HepG2 (cell line): ENCODE data around the gene DUS1L. TPM values are rescaled to one million over a fixed set of nuclear protein-coding genes. Genes with fewer than 3 reads are reported as not detected.

Experiments
- EP300 ChIP-seq, 3 experiments: sonication (generic) in 1 of 3; formaldehyde crosslinking in 1 of 3; IDR thresholded peaks; 2 replicates each; pipeline versions ENCODE4 v1.5.1 to v1.6.1; 2011 to 2020; ENCODE audit warnings: low read depth in 2 of 3, low read length in 2 of 3, borderline replicate concordance in 1 of 3, improper control_type of control experiment in 1 of 3, mild to moderate bottlenecking in 1 of 3, missing genetic modification reagents in 1 of 3, moderate library complexity in 1 of 3
- MAFF ChIP-seq: IDR thresholded peaks from 2 replicates; pipeline ENCODE4 v1.6.1; 2011; ENCODE audit warnings: low read depth, low read length, improper control_type of control experiment
- MED13 ChIP-seq: sonication (generic); formaldehyde crosslinking; IDR thresholded peaks from 2 replicates; pipeline ENCODE4 v1.5.0; 2020; ENCODE audit warnings: missing genetic modification reagents
- NKX3-1 ChIP-seq: sonication (generic); formaldehyde crosslinking; IDR thresholded peaks from 2 replicates; pipeline ENCODE4 v1.5.0; 2020; ENCODE audit warnings: missing genetic modification reagents
- RARG ChIP-seq: sonication (generic); formaldehyde crosslinking; IDR thresholded peaks from 2 replicates; pipeline ENCODE4 v1.4.0; 2020; ENCODE audit warnings: low read depth, mild to moderate bottlenecking, missing genetic modification reagents
- SMARCE1 ChIP-seq: fragments of 450-650 bp; IDR thresholded peaks from 2 replicates; pipeline ENCODE4 v1.6.1; 2017; ENCODE audit warnings: borderline replicate concordance
- SOX6 ChIP-seq, 2 experiments: fragments of 450-650 bp in 1 of 2; sonication (generic) in 1 of 2; formaldehyde crosslinking in 1 of 2; IDR thresholded peaks; 2 replicates each; pipeline versions ENCODE4 v1.4.0 to v1.6.1; 2017 to 2020; ENCODE audit warnings: antibody characterized with exemption in 1 of 2, mild to moderate bottlenecking in 1 of 2, missing genetic modification reagents in 1 of 2
- SP2 ChIP-seq: sonication (generic); formaldehyde crosslinking; IDR thresholded peaks from 2 replicates; pipeline ENCODE4 v1.5.1; 2020; ENCODE audit warnings: mild to moderate bottlenecking, missing genetic modification reagents
- TMF1 ChIP-seq: sonication (generic); formaldehyde crosslinking; IDR thresholded peaks from 2 replicates; pipeline ENCODE4 v1.8.1; 2022; ENCODE audit warnings: low read depth, missing genetic modification reagents
- ZBTB3 ChIP-seq: sonication (generic); formaldehyde crosslinking; IDR thresholded peaks from 2 replicates; pipeline ENCODE4 v1.4.0; 2020; ENCODE audit warnings: low read depth, mild to moderate bottlenecking, moderate library complexity, missing genetic modification reagents, borderline replicate concordance
- ZBTB7B ChIP-seq: sonication (generic); formaldehyde crosslinking; IDR thresholded peaks from 2 replicates; pipeline ENCODE4 v1.4.0; 2020; ENCODE audit warnings: missing genetic modification reagents
- ZNF143 ChIP-seq: sonication (generic); formaldehyde crosslinking; IDR thresholded peaks from 2 replicates; pipeline ENCODE4 v1.4.0; 2020; ENCODE audit warnings: missing genetic modification reagents
- ZNF17 ChIP-seq: sonication (generic); formaldehyde crosslinking; IDR thresholded peaks from 2 replicates; pipeline ENCODE4 v1.5.0; 2020; ENCODE audit warnings: mild to moderate bottlenecking, missing genetic modification reagents
- ZNF180 ChIP-seq: sonication (generic); formaldehyde crosslinking; IDR thresholded peaks from 2 replicates; pipeline ENCODE4 v1.4.0; 2020; ENCODE audit warnings: low read depth, missing genetic modification reagents, borderline replicate concordance
- ZNF33B ChIP-seq: sonication (generic); formaldehyde crosslinking; IDR thresholded peaks from 2 replicates; pipeline ENCODE4 v1.5.1; 2020; ENCODE audit warnings: mild to moderate bottlenecking, missing genetic modification reagents
- ZNF446 ChIP-seq: sonication (generic); formaldehyde crosslinking; IDR thresholded peaks from 2 replicates; pipeline ENCODE4 v1.5.0; 2020; ENCODE audit warnings: mild to moderate bottlenecking, missing genetic modification reagents
- ZNF550 ChIP-seq: sonication (generic); formaldehyde crosslinking; IDR thresholded peaks from 2 replicates; pipeline ENCODE4 v1.4.0; 2020; ENCODE audit warnings: mild to moderate bottlenecking, missing genetic modification reagents, borderline replicate concordance
- ZNF747 ChIP-seq: sonication (generic); formaldehyde crosslinking; IDR thresholded peaks from 2 replicates; pipeline ENCODE4 v1.8.1; 2023; ENCODE audit warnings: missing genetic modification reagents, mild to moderate bottlenecking, borderline replicate concordance
- polyA plus RNA-seq, 8 experiments: library from polyadenylated mRNA; depleted of rRNA in 3 of 8; stranded (reverse) in 7 of 8; unstranded in 1 of 8; fragments of >200 nt; fragmentation: Illumina TruSeq in 4 of 8; extraction: Trizol in 4 of 8; gene quantifications; 2 replicates each; pipeline versions ENCODE4 v1.2.1 to v1.2.3, GENCODE V29; 2011 to 2016; ENCODE audit warnings: low read depth in 4 of 8, missing spikeins in 1 of 8, mixed read lengths in 1 of 8; ENCODE audit not compliant: insufficient read depth in 1 of 8
- total RNA-seq, 5 experiments: library from RNA; depleted of rRNA; stranded (reverse); fragments of >200 nt; fragmentation: Illumina TruSeq; extraction: Trizol; gene quantifications; 2 replicates each; pipeline ENCODE4 v1.2.3, GENCODE V29; 2016; ENCODE audit warnings: low read depth in 1 of 5
- TF ChIP-seq, protein P1 (sequence below), 2 experiments: sonication (generic) in 1 of 2; formaldehyde crosslinking in 1 of 2; IDR thresholded peaks; 2 replicates each; pipeline versions ENCODE4 v1.4.0 to v1.6.1; 2018 to 2020; ENCODE audit warnings: missing genetic modification reagents in 2 of 2, borderline replicate concordance in 1 of 2, low read depth in 1 of 2, mild to moderate bottlenecking in 1 of 2, missing biosample characterization in 1 of 2
- TF ChIP-seq, protein P2 (sequence below): sonication (generic); formaldehyde crosslinking; IDR thresholded peaks from 2 replicates; pipeline ENCODE4 v1.5.0; 2020; ENCODE audit warnings: mild to moderate bottlenecking, missing genetic modification reagents
- TF ChIP-seq, protein P3 (sequence below): sonication (generic); formaldehyde crosslinking; IDR thresholded peaks from 2 replicates; pipeline ENCODE4 v1.4.0; 2020; ENCODE audit warnings: mild to moderate bottlenecking, missing genetic modification reagents
- TF ChIP-seq, protein P4 (sequence below): sonication (generic); formaldehyde crosslinking; IDR thresholded peaks from 2 replicates; pipeline ENCODE4 v1.5.0; 2020; ENCODE audit warnings: missing genetic modification reagents, mild to moderate bottlenecking, borderline replicate concordance
- TF ChIP-seq, protein P5 (sequence below): sonication (generic); formaldehyde crosslinking; IDR thresholded peaks from 2 replicates; pipeline ENCODE4 v1.8.0; 2022; ENCODE audit warnings: low read depth, missing genetic modification reagents

DUS1L gene
- total and polyA plus RNA-seq, 2 of the 13 experiments (the other 11 are each of a cell fraction or from before 2014, with no cell fraction given) = 81.0 to 109 TPM

DNA sequence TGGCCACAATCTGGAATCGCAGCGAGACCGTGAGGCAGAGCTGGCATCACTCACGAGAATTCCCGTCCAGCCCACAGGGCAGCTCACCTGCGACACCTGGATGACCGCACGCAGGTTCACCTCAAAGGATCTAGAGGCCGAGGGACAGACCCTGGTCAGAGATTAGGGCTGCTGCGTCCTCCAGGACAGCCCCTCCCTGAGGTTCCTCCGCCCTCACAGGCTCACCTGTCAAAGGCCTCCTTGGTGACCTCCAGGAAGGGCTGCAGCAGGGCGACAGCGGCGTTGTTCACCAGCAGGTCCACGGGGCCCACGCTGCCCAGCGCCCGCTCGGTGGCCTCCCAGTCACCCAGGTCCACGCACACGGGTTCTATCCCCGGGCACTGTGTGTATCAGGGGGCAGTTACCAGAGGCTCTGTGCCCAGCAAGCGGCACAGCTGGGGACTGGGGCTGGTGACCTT lies 28.9 kb downstream of the DUS1L start (continued):
- TF ChIP-seq, protein P1, sequence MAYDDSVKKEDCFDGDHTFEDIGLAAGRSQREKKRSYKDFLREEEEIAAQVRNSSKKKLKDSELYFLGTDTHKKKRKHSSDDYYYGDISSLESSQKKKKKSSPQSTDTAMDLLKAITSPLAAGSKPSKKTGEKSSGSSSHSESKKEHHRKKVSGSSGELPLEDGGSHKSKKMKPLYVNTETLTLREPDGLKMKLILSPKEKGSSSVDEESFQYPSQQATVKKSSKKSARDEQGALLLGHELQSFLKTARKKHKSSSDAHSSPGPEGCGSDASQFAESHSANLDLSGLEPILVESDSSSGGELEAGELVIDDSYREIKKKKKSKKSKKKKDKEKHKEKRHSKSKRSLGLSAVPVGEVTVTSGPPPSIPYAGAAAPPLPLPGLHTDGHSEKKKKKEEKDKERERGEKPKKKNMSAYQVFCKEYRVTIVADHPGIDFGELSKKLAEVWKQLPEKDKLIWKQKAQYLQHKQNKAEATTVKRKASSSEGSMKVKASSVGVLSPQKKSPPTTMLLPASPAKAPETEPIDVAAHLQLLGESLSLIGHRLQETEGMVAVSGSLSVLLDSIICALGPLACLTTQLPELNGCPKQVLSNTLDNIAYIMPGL (CRISPR knock-in tag; IDR thresholded peaks at IDR 0.05; ENCODE audit: borderline replicate concordance in 1 of 2, low read depth in 1 of 2) = no peak
- TF ChIP-seq ZBTB7B (CRISPR knock-in tag) (0 out of 2 replicates have a peak, but pooled peaks have one; percentile 0), ZNF446 (CRISPR knock-in tag) (no peak), SOX6 (IDR thresholded peaks at IDR 0.05) (no peak), SOX6 (CRISPR knock-in tag; IDR thresholded peaks at IDR 0.05) (no peak), ZNF33B (CRISPR knock-in tag) (no peak), SP2 (CRISPR knock-in tag) (no peak), TMF1 (peak; percentile 23; the same call in 1 of the 2 replicates), ZNF747 (CRISPR knock-in tag) (no peak), ZNF17 (CRISPR knock-in tag) (no peak), MED13 (CRISPR knock-in tag) (no peak), RARG (CRISPR knock-in tag) (no peak), ZNF143 (peak; percentile 9), ZNF180 (CRISPR knock-in tag) (no peak), ZBTB3 (CRISPR knock-in tag) (no peak), ZNF550 (CRISPR knock-in tag) (no peak), NKX3-1 (no peak), EP300 (IDR thresholded peaks at IDR 0.05; ENCODE audit: low read depth in 2 of 2, low read length in 2 of 2) (no peak), EP300 (CRISPR knock-in tag; IDR thresholded peaks at IDR 0.05; ENCODE audit: borderline replicate concordance) (no peak), SMARCE1 (no peak), MAFF (no peak)
- TF ChIP-seq, protein P2, sequence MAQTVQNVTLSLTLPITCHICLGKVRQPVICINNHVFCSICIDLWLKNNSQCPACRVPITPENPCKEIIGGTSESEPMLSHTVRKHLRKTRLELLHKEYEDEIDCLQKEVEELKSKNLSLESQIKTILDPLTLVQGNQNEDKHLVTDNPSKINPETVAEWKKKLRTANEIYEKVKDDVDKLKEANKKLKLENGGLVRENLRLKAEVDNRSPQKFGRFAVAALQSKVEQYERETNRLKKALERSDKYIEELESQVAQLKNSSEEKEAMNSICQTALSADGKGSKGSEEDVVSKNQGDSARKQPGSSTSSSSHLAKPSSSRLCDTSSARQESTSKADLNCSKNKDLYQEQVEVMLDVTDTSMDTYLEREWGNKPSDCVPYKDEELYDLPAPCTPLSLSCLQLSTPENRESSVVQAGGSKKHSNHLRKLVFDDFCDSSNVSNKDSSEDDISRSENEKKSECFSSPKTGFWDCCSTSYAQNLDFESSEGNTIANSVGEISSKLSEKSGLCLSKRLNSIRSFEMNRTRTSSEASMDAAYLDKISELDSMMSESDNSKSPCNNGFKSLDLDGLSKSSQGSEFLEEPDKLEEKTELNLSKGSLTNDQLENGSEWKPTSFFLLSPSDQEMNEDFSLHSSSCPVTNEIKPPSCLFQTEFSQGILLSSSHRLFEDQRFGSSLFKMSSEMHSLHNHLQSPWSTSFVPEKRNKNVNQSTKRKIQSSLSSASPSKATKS = no peak
- TF ChIP-seq, protein P3, sequence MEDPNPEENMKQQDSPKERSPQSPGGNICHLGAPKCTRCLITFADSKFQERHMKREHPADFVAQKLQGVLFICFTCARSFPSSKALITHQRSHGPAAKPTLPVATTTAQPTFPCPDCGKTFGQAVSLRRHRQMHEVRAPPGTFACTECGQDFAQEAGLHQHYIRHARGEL (CRISPR knock-in tag) = no peak
- TF ChIP-seq, protein P4, sequence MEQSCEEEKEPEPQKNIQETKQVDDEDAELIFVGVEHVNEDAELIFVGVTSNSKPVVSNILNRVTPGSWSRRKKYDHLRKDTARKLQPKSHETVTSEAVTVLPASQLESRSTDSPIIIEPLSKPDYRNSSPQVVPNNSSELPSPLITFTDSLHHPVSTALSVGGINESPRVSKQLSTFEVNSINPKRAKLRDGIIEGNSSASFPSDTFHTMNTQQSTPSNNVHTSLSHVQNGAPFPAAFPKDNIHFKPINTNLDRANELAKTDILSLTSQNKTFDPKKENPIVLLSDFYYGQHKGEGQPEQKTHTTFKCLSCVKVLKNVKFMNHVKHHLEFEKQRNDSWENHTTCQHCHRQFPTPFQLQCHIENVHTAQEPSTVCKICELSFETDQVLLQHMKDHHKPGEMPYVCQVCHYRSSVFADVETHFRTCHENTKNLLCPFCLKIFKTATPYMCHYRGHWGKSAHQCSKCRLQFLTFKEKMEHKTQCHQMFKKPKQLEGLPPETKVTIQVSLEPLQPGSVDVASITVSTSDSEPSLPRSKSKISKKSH (CRISPR knock-in tag) = no peak
- TF ChIP-seq, protein P5, sequence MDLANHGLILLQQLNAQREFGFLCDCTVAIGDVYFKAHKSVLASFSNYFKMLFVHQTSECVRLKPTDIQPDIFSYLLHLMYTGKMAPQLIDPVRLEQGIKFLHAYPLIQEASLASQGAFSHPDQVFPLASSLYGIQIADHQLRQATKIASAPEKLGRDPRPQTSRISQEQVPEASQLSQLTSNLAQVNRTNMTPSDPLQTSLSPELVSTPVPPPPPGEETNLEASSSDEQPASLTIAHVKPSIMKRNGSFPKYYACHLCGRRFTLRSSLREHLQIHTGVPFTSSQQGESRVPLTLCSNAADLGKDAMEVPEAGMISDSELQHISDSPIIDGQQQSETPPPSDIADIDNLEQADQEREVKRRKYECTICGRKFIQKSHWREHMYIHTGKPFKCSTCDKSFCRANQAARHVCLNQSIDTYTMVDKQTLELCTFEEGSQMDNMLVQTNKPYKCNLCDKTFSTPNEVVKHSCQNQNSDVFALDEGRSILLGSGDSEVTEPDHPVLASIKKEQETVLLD (CRISPR knock-in tag) = no peak
